ENCODE data around the gene AZI2.

Gene AZI2

DNA sequence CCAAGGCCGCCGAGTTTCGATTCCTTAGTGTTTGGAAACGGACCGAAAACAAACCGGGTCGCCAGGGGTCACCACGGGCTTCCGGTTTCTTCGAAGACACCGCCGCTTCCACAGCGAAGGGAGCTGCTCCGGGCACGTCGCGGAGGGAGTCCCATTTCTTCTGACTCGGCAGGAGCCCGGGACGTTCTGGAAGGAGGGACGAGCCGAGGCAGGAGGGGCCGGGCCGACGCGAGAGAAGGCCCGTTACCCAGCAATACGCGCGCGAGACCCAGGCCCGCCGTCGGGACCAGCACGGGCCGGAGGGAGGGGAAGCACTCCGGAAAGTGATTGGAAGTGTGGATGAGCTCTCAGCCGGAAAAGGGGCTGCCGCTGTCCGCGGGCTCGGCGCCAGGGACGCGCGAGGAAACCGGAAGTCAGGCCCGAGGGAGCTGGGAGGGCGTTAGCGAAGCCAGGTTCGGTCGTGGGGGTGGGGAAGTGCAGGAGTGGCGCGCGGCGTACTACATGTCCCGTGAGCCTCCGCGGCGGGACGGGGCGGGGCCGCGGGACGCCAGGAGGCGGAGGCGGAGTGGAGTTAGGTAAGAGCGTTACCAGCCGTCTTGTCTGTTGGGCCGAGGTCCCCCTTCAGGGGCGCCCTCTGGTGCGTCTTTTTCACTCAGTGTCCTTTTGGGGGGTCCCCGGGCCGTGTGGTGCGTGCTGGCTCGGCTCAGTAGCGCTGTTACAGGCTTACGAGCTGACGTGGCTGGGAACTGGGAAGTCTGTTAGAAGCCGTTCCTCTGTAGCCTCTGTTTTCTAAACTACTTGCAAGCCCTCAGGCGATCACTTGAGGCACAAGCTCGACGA lies at the start of gene AZI2, which contains the start of gene ZCWPW2:
Gene AZI2 (minus strand): TSS at position 196 of the 840 bp plus-strand sequence. CDS start 8,207 bp downstream, outside the sequence.
Gene ZCWPW2 (plus strand): TSS at position 93 of the 840 bp plus-strand sequence. CDS start 64,348 bp downstream, outside the sequence.
- peak; percentile 88 to 91 for DNase-seq (ENCODE audit: low read depth in 2 of 2)

DNA sequence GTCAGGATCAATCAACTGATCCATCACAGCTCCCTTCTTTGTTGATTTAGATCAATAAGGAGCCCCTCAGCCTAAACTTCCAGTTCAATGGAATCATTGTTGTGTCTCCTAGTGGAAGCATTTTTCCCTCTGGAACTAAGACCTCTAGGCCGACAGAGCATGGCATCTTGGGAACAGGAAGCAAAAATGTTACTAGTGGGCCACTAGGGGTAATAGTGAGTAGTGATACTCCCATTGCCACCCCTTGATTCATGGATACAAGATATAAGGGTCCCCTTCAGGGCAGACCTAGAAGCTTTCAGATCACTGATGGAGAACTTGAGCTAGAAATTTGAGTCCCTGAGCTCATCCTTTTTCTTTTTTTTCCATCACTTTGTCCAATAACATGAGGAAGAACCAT lies 40.4 kb upstream of the AZI2 start:
- DNase-seq (ENCODE audit: low read depth in 2 of 2): no peak

GRCh38 chr3:28386049-28386448 lies 37.4 kb upstream of the AZI2 start:
- DNase-seq (ENCODE audit: low read depth in 2 of 2): no peak

DNA sequence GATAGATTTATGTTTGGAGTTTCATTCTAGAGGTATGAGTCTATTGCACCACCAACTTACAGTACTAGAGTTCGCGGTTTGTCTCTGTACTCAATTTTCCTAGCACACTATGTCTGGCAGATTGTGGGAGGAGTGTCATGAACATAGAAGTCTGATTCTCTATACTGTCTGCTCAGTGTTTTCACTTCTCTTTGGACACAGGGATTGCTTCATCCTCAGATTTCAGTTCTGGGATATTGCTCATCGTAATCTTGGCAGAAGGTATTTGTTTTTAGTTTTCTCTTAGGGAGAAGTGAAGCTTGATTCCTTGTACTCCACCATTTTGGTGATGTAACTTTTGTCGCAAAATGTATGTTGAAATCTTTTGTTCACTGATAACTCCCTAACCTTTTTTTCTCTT lies 27.8 kb upstream of the AZI2 start:
- DNase-seq (ENCODE audit: low read depth in 2 of 2): no peak

- DNase-seq (ENCODE audit: low read depth in 2 of 2): peak in 1 of 2 donors; percentile 9
Measured at GRCh38 chr3:28349469-28350000, 911 bp upstream of the AZI2 start.

GRCh38 chr3:28348265-28348628 lies 377 bp downstream of the AZI2 start:
- DNase-seq (ENCODE audit: low read depth in 2 of 2): no peak

GRCh38 chr3:28347374-28348264 lies 1.0 kb downstream of the AZI2 start:
- no peak for DNase-seq (ENCODE audit: low read depth in 2 of 2)

- no peak for DNase-seq (ENCODE audit: low read depth in 2 of 2)
Measured at GRCh38 chr3:28345690-28346089, 2.9 kb downstream of the AZI2 start.

DNA sequence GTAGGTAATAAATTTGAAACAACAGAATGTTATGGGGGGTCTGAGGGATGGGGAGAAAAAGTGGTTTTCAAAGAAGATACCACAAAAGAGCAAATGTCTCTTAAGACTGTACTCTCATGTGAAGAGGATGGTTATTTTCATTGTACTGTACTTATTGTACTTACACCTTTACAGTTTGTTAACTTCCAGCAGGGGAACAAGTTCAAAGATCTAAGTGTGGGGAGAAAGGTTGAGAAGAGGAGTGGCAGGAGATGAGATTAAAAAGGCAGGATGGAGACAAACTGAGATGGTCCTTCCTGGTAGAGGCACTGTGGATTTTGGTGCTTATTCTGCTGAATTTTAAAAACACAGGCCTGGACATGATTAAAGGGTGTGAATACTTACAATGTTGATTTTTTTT lies 5.5 kb downstream of the AZI2 start:
- DNase-seq (ENCODE audit: low read depth in 2 of 2): no peak

GRCh38 chr3:28337230-28337629 lies 11.4 kb downstream of the AZI2 start:
- DNase-seq (ENCODE audit: low read depth in 2 of 2): no peak

- DNase-seq (ENCODE audit: low read depth in 2 of 2): no peak
Measured at GRCh38 chr3:28335246-28335645, 13.4 kb downstream of the AZI2 start.

DNA sequence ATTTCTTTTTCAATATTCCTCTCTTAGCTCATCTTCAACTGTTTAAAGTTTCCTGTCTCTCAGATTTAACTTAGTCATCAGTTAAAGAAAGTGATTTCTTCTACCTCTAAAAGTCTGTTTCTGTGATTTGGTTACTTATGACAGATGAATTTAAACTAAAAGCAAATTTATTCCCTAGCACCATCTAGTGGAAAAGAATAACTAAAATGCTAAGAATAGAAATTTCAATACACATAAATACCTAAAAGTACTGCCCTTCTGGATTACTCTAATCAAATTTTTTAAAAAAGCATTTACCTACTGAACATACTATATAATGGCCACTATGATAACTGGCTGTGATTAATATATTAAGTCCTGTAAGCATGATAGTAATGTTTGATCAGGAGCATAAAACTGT lies 14.1 kb downstream of the AZI2 start:
- DNase-seq (ENCODE audit: low read depth in 2 of 2): no peak

DNA sequence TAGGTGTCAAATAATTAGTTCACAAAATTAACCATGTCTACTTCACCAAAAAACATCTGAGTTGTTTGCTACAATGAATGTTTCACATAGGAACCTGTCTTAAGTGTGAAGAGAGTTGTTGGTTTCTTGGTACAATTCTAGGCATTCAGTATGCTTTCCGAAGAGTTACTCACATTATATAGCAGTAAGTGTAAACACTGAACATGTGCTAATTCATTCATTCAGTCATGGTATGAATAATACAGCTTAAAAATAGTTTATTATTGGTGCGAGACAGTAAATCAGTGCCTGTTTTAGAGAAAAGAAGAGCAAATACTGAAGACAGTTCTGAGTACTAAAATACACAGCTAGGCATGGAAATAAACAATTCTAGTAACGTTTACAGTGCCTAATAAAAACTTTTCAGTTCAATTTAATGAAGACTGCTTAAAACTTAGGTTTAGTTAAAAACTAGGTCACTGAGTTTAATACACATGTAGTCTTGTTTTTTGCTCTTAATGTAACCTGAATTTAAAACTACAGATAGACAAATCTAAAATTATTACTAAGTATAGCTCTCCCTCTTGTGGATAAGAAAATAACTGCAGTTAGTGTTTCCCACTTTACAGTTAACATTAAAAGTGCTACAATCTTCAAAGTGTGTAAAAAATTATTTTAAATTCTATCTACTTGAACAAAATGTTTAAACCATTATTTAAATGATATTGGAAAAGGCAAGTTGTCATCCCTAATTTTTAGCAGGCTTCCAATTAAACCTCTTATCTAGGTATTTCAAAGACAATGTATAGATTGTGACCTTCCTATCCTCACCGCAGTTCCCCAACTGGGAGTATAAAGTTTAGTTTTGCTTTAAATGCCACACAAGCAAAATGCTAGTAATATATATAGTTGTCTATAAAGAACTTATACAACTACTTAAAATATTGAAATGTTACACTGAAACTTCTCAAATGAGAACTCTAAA lies 20.2 kb downstream of the AZI2 start:
- no peak for DNase-seq (ENCODE audit: low read depth in 2 of 2)

DNA sequence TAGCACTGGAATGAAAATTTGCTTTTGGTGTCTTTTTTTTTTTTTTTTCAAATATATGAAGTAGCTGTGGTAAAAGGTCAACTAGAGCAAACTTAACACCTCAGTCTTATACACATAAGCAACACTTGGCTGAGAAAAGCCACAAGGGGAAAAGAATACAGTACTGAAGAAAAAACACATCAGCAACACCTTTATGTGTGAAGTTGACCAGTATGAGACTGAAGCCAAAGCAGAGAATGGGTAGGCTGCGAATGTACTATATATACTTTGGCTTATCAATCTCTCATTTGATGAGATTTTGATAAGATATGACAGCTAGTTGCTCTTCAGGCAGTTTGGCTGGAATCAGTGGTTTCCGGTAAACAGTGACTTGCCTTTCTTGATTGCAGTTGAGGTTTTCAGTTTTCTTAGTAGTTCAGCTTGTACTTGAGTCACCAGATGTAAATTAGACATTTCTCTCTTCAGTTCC lies 22.1 kb downstream of the AZI2 start:
- DNase-seq (ENCODE audit: low read depth in 2 of 2): no peak

DNA sequence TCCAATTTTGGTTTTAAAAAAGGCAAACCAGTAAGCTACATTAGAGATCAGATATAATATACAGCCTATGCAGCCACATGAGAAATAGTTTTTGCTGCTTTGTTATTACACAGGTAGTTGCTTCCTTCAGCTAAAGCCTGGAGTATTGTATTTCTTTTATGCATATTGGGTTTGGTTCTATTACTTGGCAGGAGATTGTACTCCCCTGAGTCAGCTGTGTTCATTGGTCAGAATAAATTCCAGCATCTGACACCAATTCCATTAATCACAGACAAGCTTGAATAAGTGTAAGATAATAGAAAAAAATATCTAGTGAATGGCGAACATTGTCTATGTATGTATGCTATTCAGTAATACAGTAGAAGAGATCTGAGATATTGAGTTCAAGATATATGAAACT lies 26.2 kb downstream of the AZI2 start:
- no peak for DNase-seq (ENCODE audit: low read depth in 2 of 2)

DNA sequence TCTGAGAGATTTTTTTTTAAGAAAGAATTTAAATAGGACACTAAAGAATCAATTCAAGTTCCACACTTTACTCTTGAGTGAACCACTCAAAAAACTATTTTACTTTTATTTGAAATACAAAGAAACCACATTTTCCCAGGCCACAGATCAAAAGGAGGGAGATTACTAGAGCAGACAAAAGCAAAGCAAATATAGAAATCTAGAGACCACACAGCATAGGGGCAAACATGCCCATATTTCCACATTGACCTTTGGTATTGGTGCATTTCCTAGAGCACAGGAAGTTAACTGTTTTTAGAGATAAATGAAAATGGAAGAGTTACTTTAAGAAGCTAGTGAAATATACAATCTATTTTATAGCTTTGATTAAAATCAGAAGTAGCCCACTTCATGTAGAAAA lies 27.6 kb downstream of the AZI2 start:
- no peak for DNase-seq (ENCODE audit: low read depth in 2 of 2)

GRCh38 chr3:28317438-28318022 lies 31.1 kb downstream of the AZI2 start:
- peak in 1 of 2 donors; percentile 13 for DNase-seq (ENCODE audit: low read depth in 2 of 2)

DNA sequence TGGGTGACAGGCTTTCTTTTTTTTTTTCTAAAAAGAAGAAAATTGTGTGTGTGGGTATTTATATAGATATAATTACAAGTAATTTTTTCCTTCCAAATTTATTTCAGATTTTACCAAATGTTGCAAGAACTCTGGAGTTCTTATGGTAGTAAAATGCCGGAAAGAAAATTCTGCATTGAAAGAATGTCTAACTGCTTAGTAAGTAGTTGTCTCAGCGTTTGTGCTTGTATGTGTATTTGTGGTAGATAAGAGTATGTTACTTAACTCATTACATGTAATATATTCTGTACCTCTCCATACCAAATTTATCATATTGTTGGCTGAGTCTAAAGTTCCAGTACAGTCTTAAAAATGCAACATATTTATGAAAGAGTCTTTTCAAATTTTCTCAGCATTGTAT lies 32.4 kb downstream of the AZI2 start:
- no peak for DNase-seq (ENCODE audit: low read depth in 2 of 2)

DNA sequence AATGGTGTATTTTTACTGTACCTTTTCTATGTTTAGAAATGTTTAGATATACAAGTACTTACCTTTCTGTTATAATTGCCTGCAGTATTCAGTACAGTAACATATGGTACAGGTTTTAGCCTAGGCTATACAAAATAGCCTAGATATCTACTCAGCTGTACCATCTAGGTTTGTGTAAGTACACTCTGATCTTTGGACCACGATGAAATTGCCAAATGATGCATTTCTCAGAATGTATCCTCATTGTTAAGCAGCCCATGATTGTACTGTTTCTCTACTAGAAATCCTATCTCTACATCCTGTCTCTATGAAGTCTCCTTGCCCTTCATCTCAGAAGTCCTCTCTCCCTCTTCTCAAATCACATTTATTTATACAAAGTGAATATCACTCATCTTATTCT lies 32.9 kb downstream of the AZI2 start:
- no peak for DNase-seq (ENCODE audit: low read depth in 2 of 2)

- no peak for DNase-seq (ENCODE audit: low read depth in 2 of 2)
Measured at GRCh38 chr3:28308196-28308595, 40.4 kb downstream of the AZI2 start.

DNA sequence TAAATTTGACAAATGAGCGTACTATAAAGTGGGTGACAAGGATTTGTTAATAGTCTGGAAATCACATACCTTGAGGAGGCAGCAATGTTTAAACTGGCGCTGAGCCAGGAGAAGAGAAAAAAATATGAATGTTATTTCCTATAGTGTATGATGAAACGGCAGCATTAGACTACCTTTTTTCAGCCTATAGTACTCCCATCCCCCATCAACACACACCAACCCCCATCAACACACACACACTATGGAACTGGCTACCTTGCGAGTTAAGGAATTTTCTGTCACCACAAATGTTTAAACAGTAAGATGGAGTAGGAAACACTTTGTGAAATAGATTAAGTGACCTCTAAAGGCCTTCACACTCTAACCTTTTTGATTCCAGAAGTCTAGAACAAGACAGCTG lies 46.9 kb downstream of the AZI2 start:
- DNase-seq (ENCODE audit: low read depth in 2 of 2): no peak
